HepG2 (cell line): ENCODE data around the gene MED13L. TPM values are rescaled to one million over a fixed set of nuclear protein-coding genes. Genes with fewer than 3 reads are reported as not detected.

Experiments used
- ATAC-seq: fragments of 200-7000 bp; cut with Tn5 transposase; 3 replicates; pipeline ENCODE4 v1.9.1; 2020; ENCODE audit warnings: mild to moderate bottlenecking, moderate library complexity
- BruUV-seq: library from RNA; stranded (reverse); fragments of 400-500 nt; replicated peaks from 2 replicates; lab custom pipeline; 2021; lab: Mats Ljungman, UMichigan
- CTCF ChIA-PET: fragments of 300-600 bp; formaldehyde crosslinking; extraction: SDS; loops from one replicate; lab custom pipeline; 2021; ENCODE audit warnings: low total read pairs, inconsistent platforms, low intra/inter-chr PET ratio; lab: Yijun Ruan, JAX
- POLR2A ChIA-PET: fragments of 350-600 bp; sonication (Branson Sonifier 250); formaldehyde crosslinking; loops from one replicate; lab custom pipeline; 2020; ENCODE audit warnings: antibody characterized with exemption, inconsistent platforms; lab: Yijun Ruan, JAX
- DNase-seq: peaks from one replicate; pipeline ENCODE4 v3.0.0-alpha.2; 2015; ENCODE audit warnings: low spot score
- FAIRE-seq: peaks from 3 replicates; lab custom pipeline; 2011; peaks lifted over from hg19 to GRCh38; lab: Jason Lieb, UNC
- H2AFZ ChIP-seq: one replicate; pipeline ENCODE4 v1.6.1; 2011; ENCODE audit warnings: low read length, inconsistent platforms
- H3K27ac ChIP-seq: fragments of 300-600 bp; 3 replicates; pipeline ENCODE4 v1.8.0; 2011; ENCODE audit warnings: mixed run types, mild to moderate bottlenecking, mixed read lengths, low read length, inconsistent platforms; ENCODE audit not compliant: insufficient read depth; ENCODE audit errors: extremely low read length
- H3K27me3 ChIP-seq, 2 experiments: fragments of 200-600 bp in 1 of 2; 2 replicates in 1 of 2; 3 replicates in 1 of 2; pipeline versions ENCODE4 v1.6.0 to v1.8.0; 2011; ENCODE audit warnings: low read length in 2 of 2, mild to moderate bottlenecking in 2 of 2, moderate library complexity in 2 of 2, inconsistent platforms in 1 of 2; ENCODE audit not compliant: insufficient read depth in 2 of 2, control insufficient read depth in 1 of 2
- H3K36me3 ChIP-seq, 2 experiments: fragments of 200-600 bp in 1 of 2; replicated peaks in 1 of 2; 2 replicates in 1 of 2; 3 replicates in 1 of 2; pipeline versions ENCODE4 v1.5.1 to v1.8.0; 2011; ENCODE audit warnings: low read length in 2 of 2, inconsistent platforms in 1 of 2; ENCODE audit not compliant: insufficient read depth in 2 of 2, control insufficient read depth in 1 of 2
- H3K4me1 ChIP-seq: 2 replicates; pipeline ENCODE4 v1.5.1; 2012; ENCODE audit warnings: low read length, inconsistent platforms; ENCODE audit not compliant: insufficient read depth
- H3K4me2 ChIP-seq: 2 replicates; pipeline ENCODE4 v1.6.0; 2011; ENCODE audit warnings: low read depth, low read length, inconsistent platforms
- H3K4me3 ChIP-seq, 3 experiments: fragments of 200-600 bp in 1 of 3; sonication (generic), shearing (Covaris generic) in 1 of 3; replicated peaks in 1 of 3; 2 replicates each; pipeline ENCODE4 v1.5.1; 2011 to 2016; ENCODE audit warnings: low read length in 3 of 3, inconsistent platforms in 2 of 3, low read depth in 2 of 3, mild to moderate bottlenecking in 2 of 3, control low read depth in 1 of 3, mixed read lengths in 1 of 3; ENCODE audit not compliant: insufficient read depth in 1 of 3
- H3K79me2 ChIP-seq: one replicate; pipeline ENCODE4 v1.6.1; 2011; ENCODE audit warnings: low read length, inconsistent platforms; ENCODE audit not compliant: insufficient read depth
- H3K9ac ChIP-seq: 2 replicates; pipeline ENCODE4 v1.6.0; 2011; ENCODE audit warnings: mild to moderate bottlenecking, low read depth, low read length, inconsistent platforms; ENCODE audit not compliant: insufficient read depth
- H3K9me3 ChIP-seq: 2 replicates; pipeline ENCODE4 v1.5.1; 2012; ENCODE audit warnings: mild to moderate bottlenecking, low read length
- H4K20me1 ChIP-seq: 2 replicates; pipeline ENCODE4 v1.6.0; 2011; ENCODE audit warnings: inconsistent platforms, mild to moderate bottlenecking, low read length, moderate library complexity; ENCODE audit not compliant: insufficient read depth
- CHCHD3 ChIP-seq: sonication (generic); formaldehyde crosslinking; IDR thresholded peaks from 2 replicates; pipeline ENCODE4 v1.8.0; 2022; ENCODE audit warnings: mild to moderate bottlenecking, missing genetic modification reagents, moderate library complexity
- NRL ChIP-seq: sonication (generic); formaldehyde crosslinking; IDR thresholded peaks from 2 replicates; pipeline ENCODE4 v1.5.0; 2020; ENCODE audit warnings: missing genetic modification reagents, mild to moderate bottlenecking, moderate library complexity, borderline replicate concordance
- SETDB1 ChIP-seq: sonication (generic); formaldehyde crosslinking; IDR thresholded peaks from 2 replicates; pipeline ENCODE4 v1.5.1; 2020; ENCODE audit warnings: missing genetic modification reagents, mild to moderate bottlenecking, borderline replicate concordance
- SP140L ChIP-seq: sonication (generic); formaldehyde crosslinking; IDR thresholded peaks from 2 replicates; pipeline ENCODE4 v1.4.0; 2020; ENCODE audit warnings: missing genetic modification reagents, borderline replicate concordance
- TFE3 ChIP-seq: IDR thresholded peaks from 2 replicates; pipeline ENCODE4 v1.6.1; 2016
- XBP1 ChIP-seq: sonication (generic); formaldehyde crosslinking; IDR thresholded peaks from 2 replicates; pipeline ENCODE4 v1.5.0; 2020; ENCODE audit warnings: missing genetic modification reagents
- ZNF12 ChIP-seq: sonication (generic); formaldehyde crosslinking; IDR thresholded peaks from 2 replicates; pipeline ENCODE4 v1.5.0; 2020; ENCODE audit warnings: missing genetic modification reagents
- ZNF33B ChIP-seq: sonication (generic); formaldehyde crosslinking; IDR thresholded peaks from 2 replicates; pipeline ENCODE4 v1.5.1; 2020; ENCODE audit warnings: mild to moderate bottlenecking, missing genetic modification reagents
- ZNF670 ChIP-seq: sonication (generic); formaldehyde crosslinking; IDR thresholded peaks from 2 replicates; pipeline ENCODE4 v1.8.0; 2022; ENCODE audit warnings: mild to moderate bottlenecking, missing genetic modification reagents, borderline replicate concordance
- WGBS: methylation state at CpG from one replicate; pipeline ENCODE4 v1.1.6; 2017; ENCODE audit warnings: low lambda C conversion rate; 5-methylcytosine and 5-hydroxymethylcytosine counted together
- in situ Hi-C: cut with HindIII; loops from 2 replicates; pipeline ENCODE4 v1.10.0; 2017; ENCODE audit warnings: low pct_unique_long_range_greater_than_20kb; ENCODE audit not compliant: extremely low pct_ligation_motif_present
- intact Hi-C: fragments of 100-400 bp; cut with micrococcal nuclease; formaldehyde crosslinking; loops from one replicate; pipeline ENCODE4 v1.10.0; 2022; ENCODE audit not compliant: unreplicated experiment
- polyA plus RNA-seq, 8 experiments: library from polyadenylated mRNA; depleted of rRNA in 3 of 8; stranded (reverse) in 7 of 8; unstranded in 1 of 8; fragments of >200 nt; fragmentation: Illumina TruSeq in 4 of 8; extraction: Trizol in 4 of 8; gene quantifications; 2 replicates each; pipeline versions ENCODE4 v1.2.1 to v1.2.3, GENCODE V29; 2011 to 2016; ENCODE audit warnings: low read depth in 4 of 8, missing spikeins in 1 of 8, mixed read lengths in 1 of 8; ENCODE audit not compliant: insufficient read depth in 1 of 8
- total RNA-seq, 5 experiments: library from RNA; depleted of rRNA; stranded (reverse); fragments of >200 nt; fragmentation: Illumina TruSeq; extraction: Trizol; gene quantifications; 2 replicates each; pipeline ENCODE4 v1.2.3, GENCODE V29; 2016; ENCODE audit warnings: low read depth in 1 of 5

The MED13L gene
- total and polyA plus RNA-seq, 2 of the 13 experiments (the other 11 are each of a cell fraction or from before 2014, with no cell fraction given): 24.8 to 38.9 TPM

GRCh38 chr12:116313194-116313927 lies 35.9 kb upstream of the MED13L start:
- no peaks in the 10 kb centered on the region; the same call in 1 of the 2 replicates for H3K4me1 ChIP-seq
- TF ChIP-seq XBP1 (CRISPR knock-in tag) (no peak), ZNF33B (CRISPR knock-in tag) (no peak), TFE3 (CRISPR knock-in tag) (no peak), NRL (CRISPR knock-in tag) (no peak), ZNF12 (CRISPR knock-in tag) (no peak)
- ATAC-seq (no peak), FAIRE-seq (no peak), DNase-seq (no peak)
- 77% methylated on average over 19 of the region's 19 CpGs for WGBS
- in situ Hi-C loops: no loop called here
- no peak overlapping the region for H3K9ac ChIP-seq
- no TSS peak for BruUV-seq
- H3K4me3 ChIP-seq: no peak overlapping the region
- ChIA-PET POLR2A (no interaction called here), CTCF (no interaction called here)
- no peaks in the 10 kb centered on the region for H3K36me3 ChIP-seq
- H2AFZ ChIP-seq: no peak overlapping the region
- no peaks in the 10 kb centered on the region for H3K79me2 ChIP-seq
- no peak overlapping the region for H3K4me2 ChIP-seq
- H3K9me3 ChIP-seq: no peaks in the 10 kb centered on the region
- no peak overlapping the region for H3K27ac ChIP-seq
- intact Hi-C loops: no loop called here
- peaks cover 0 to under 1% of the 10 kb centered on the region in 2 experiments; a peak in 1 of 5 replicates for H3K27me3 ChIP-seq
- no peaks in the 10 kb centered on the region for H4K20me1 ChIP-seq

GRCh38 chr12:116310082-116310481 lies 32.6 kb upstream of the MED13L start:
- FAIRE-seq: no peak

More at GRCh38 chr12:116310082-116310481, 32.6 kb upstream of the MED13L start:
- no TSS peak for BruUV-seq
- no peaks in the 10 kb centered on the region for H3K79me2 ChIP-seq
- ChIA-PET CTCF (no interaction called here), POLR2A (no interaction called here)
- H3K4me3 ChIP-seq: no peak overlapping the region
- intact Hi-C loops (no loop called here), in situ Hi-C loops (no loop called here)
- H2AFZ ChIP-seq: no peak overlapping the region
- H4K20me1 ChIP-seq: no peaks in the 10 kb centered on the region
- DNase-seq: no peak
- no peak for TF ChIP-seq SP140L (CRISPR knock-in tag)
- no peak for TF ChIP-seq SETDB1
- TF ChIP-seq CHCHD3: no peak
- no peak for TF ChIP-seq ZNF670
- no peaks in the 10 kb centered on the region; the same call in 1 of the 2 replicates for H3K4me1 ChIP-seq
- no peaks in the 10 kb centered on the region for H3K9me3 ChIP-seq
- no peak overlapping the region for H3K4me2 ChIP-seq
- no peak overlapping the region for H3K27ac ChIP-seq
- no peak for ATAC-seq
- H3K9ac ChIP-seq: no peak overlapping the region
- 46% methylated on average over 3 of the region's 3 CpGs for WGBS
- no peaks in the 10 kb centered on the region for H3K36me3 ChIP-seq
- H3K27me3 ChIP-seq: peaks cover 3% of the 10 kb centered on the region in 2 experiments; a peak in 2 of 5 replicates
